DND-41 (cell line): ENCODE results near the gene ARHGDIA.

Experiments
- ATAC-seq: fragments of 200-7000 bp; cut with Tn5 transposase; 3 replicates; pipeline ENCODE4 v1.9.1; 2021; ENCODE audit warnings: low read depth; ENCODE audit not compliant: insufficient read depth
- DNase-seq: peaks from one replicate; pipeline ENCODE4 v3.0.0-alpha.2; 2020
- H2AFZ ChIP-seq: 2 replicates; pipeline ENCODE4 v1.6.0; 2012; ENCODE audit warnings: low read depth, low read length
- H3K27ac ChIP-seq: 2 replicates; pipeline ENCODE4 v1.5.1; 2012; ENCODE audit warnings: low read length, inconsistent platforms
- H3K27me3 ChIP-seq: fragments of 200-600 bp; sonication (generic); 2 replicates; pipeline ENCODE4 v1.6.0; 2012; ENCODE audit warnings: low read length, mild to moderate bottlenecking, inconsistent platforms; ENCODE audit not compliant: insufficient read depth, poor library complexity
- H3K36me3 ChIP-seq: 2 replicates; pipeline ENCODE4 v1.5.1; 2012; ENCODE audit warnings: low read length, inconsistent platforms; ENCODE audit not compliant: insufficient read depth
- H3K4me1 ChIP-seq: 2 replicates; pipeline ENCODE4 v1.5.1; 2012; ENCODE audit warnings: mild to moderate bottlenecking, low read length; ENCODE audit not compliant: insufficient read depth
- H3K4me2 ChIP-seq: 2 replicates; pipeline ENCODE4 v1.6.0; 2012; ENCODE audit warnings: mild to moderate bottlenecking, moderate library complexity, low read length, inconsistent platforms; ENCODE audit not compliant: insufficient read depth
- H3K4me3 ChIP-seq, 2 experiments: fragments of 200-600 bp in 1 of 2; shearing (Covaris generic) in 1 of 2; 2 replicates each; pipeline ENCODE4 v1.5.1; 2012 to 2016; ENCODE audit warnings: inconsistent platforms in 2 of 2, low read length in 2 of 2, mild to moderate bottlenecking in 2 of 2, low read depth in 1 of 2, moderate library complexity in 1 of 2
- H3K79me2 ChIP-seq: 2 replicates; pipeline ENCODE4 v1.6.0; 2012; ENCODE audit warnings: low read length, inconsistent platforms; ENCODE audit not compliant: insufficient read depth
- H3K9ac ChIP-seq: 2 replicates; pipeline ENCODE4 v1.6.0; 2012; ENCODE audit warnings: low read depth, mild to moderate bottlenecking, inconsistent platforms, low read length, moderate library complexity
- H3K9me3 ChIP-seq: 2 replicates; pipeline ENCODE4 v1.5.1; 2012; ENCODE audit warnings: low read length, moderate library complexity, mild to moderate bottlenecking, inconsistent platforms; ENCODE audit not compliant: insufficient read depth, severe bottlenecking
- H4K20me1 ChIP-seq: 2 replicates; pipeline ENCODE4 v1.6.0; 2012; ENCODE audit warnings: low read length; ENCODE audit not compliant: insufficient read depth
- EZH2 ChIP-seq: IDR thresholded peaks from 3 replicates; pipeline ENCODE4 v1.6.1; 2012; ENCODE audit warnings: borderline replicate concordance, low read depth, mild to moderate bottlenecking, moderate library complexity, low read length, inconsistent platforms; ENCODE audit not compliant: severe bottlenecking
- TF ChIP-seq, protein P1 (sequence below): IDR thresholded peaks from 2 replicates; pipeline ENCODE4 v1.5.1; 2012; ENCODE audit warnings: borderline replicate concordance, low read length, moderate library complexity, mild to moderate bottlenecking; ENCODE audit not compliant: poor library complexity, severe bottlenecking; ENCODE audit errors: extremely low read depth

Gene ARHGDIA

DNA sequence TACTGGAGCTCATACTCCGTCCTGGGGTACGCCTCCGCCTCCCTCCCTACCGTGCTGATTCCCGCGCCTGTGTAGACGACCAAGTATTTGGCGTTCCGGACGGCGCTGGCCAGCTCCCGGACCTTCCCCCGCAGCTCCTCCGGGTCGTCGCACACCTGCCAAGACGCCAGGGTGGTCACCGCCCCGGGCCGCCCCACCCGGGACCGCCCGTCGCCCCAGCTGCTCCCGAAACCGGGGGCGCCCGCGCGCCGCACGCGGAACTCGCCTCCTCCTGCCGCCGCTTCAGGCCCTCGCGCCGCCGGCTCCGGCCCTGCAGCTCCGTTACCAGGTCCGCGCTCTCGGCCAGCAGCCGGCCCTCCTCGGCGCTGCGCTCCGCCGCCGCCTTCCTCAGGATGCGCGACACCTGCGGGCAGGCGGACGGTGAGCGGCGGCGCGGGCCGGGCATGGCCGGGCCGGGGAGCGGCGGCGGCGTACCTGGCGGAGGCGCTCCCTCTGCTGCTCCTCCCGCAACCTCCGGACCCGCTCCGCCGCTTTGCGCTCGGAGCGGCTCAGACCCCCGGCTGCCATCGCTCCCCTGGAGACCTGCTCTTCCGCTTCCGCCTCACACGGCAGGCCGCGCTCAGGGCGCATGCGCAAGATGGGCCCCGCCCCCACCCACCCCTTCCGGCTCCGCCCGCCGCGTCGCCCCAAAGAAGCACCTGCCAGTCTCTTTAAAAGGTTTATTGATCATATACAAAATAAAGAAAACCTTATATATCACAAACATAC lies 46.6 kb upstream of the ARHGDIA start, which contains the start of gene SIRT7:
TSS of gene SIRT7 (minus strand) at position 612 of the 768 bp plus-strand sequence. CDS start at position 567, 45 bp downstream.
- TF ChIP-seq EZH2: no peak
- TF ChIP-seq, protein P1, sequence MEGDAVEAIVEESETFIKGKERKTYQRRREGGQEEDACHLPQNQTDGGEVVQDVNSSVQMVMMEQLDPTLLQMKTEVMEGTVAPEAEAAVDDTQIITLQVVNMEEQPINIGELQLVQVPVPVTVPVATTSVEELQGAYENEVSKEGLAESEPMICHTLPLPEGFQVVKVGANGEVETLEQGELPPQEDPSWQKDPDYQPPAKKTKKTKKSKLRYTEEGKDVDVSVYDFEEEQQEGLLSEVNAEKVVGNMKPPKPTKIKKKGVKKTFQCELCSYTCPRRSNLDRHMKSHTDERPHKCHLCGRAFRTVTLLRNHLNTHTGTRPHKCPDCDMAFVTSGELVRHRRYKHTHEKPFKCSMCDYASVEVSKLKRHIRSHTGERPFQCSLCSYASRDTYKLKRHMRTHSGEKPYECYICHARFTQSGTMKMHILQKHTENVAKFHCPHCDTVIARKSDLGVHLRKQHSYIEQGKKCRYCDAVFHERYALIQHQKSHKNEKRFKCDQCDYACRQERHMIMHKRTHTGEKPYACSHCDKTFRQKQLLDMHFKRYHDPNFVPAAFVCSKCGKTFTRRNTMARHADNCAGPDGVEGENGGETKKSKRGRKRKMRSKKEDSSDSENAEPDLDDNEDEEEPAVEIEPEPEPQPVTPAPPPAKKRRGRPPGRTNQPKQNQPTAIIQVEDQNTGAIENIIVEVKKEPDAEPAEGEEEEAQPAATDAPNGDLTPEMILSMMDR: no peak
- peak within 1 kb of the TSS; percentile 81 for H2AFZ ChIP-seq
- H4K20me1 ChIP-seq: peaks cover 67% of the 10 kb centered on the region
- peak within 1 kb of the TSS; percentile 90 for H3K4me2 ChIP-seq
- H3K79me2 ChIP-seq: peaks cover 63% of the 10 kb centered on the region
- peaks cover 75% of the 10 kb centered on the region for H3K36me3 ChIP-seq
- peaks cover 30% of the 10 kb centered on the region for H3K4me1 ChIP-seq
- peak within 1 kb of the TSS; percentile 67 for H3K27ac ChIP-seq
- DNase-seq (peak; percentile 85), ATAC-seq (peak; percentile 88)
- H3K4me3 ChIP-seq: peak within 1 kb of the TSS; percentile 73 to 92
- no peaks in the 10 kb centered on the region for H3K27me3 ChIP-seq
- peak within 1 kb of the TSS; percentile 91 for H3K9ac ChIP-seq
- H3K9me3 ChIP-seq: no peaks in the 10 kb centered on the region

DNA sequence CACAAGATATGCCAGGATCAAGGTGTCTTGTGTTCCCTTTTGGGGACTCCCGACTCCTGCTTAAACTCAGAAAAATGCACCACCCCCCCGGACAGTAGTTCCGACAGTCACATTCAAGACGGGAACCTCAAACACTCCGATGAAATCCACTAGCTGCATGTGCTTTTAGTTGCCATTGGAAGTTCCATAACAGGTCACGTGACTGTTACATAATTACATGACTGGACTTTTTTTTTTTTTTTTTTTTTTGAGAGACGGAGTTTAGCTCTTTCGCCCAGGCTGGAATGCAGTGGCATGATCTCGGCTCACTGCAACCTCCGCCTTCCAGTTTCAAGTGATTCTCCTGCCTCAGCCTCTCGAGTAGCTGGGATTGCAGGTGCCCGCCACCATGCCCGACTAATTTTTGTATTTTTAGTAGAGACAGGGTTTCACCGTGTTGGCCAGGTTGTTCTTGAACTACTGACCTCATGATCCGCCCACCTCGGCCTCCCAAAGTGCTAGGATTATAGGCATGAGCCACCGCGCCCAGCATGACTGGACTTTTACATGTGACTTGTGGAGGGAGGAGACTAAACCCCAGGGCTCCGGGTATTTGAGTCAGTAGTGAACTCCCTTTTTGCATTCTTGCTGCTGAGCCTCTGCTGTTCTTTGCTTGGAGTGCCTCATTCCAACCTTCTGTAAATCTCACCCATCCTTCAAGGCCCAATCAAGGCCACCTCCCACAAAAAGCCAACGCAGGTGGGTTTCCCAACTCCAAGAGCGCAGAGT lies 45.3 kb upstream of the ARHGDIA start:
- Histone ChIP-seq H3K27me3 (no peaks in the 10 kb centered on the region), H3K79me2 (peaks cover 50% of the 10 kb centered on the region), H3K9me3 (no peaks in the 10 kb centered on the region), H3K4me3 (peak overlapping the region in 1 of 2 experiments; percentile 92; a peak in 3 of 4 replicates), H3K36me3 (peaks cover 75% of the 10 kb centered on the region), H3K9ac (peak overlapping the region; percentile 91), H4K20me1 (peaks cover 67% of the 10 kb centered on the region), H3K4me2 (peak overlapping the region; percentile 90), H3K27ac (peak overlapping the region; percentile 7; the same call in 1 of the 2 replicates), H2AFZ (no peak overlapping the region), H3K4me1 (peaks cover 36% of the 10 kb centered on the region)
- no peak for TF ChIP-seq EZH2
- TF ChIP-seq, protein P1: no peak
- ATAC-seq (no peak), DNase-seq (no peak)

DNA sequence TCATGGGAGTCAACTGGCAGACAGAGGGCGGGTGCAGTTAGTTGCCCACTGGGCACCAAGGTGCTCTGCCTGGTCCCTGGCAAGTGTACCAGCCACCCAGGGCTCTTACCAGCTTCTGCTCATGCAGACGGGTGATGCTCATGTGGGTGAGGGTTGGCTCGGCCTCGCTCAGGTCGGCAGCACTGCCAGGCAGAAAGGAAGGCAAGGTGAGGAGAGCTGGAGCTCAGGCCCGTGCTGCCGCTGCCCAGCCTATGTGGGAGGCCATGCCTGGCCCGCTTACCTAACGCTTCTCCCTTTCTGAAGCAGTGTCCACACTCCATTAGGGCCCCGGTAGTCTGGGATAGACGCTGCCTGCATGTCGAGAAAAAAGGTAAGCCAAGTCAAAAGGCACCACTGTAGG lies 44.2 kb upstream of the ARHGDIA start:
- no peak overlapping the region for H2AFZ ChIP-seq
- H3K27me3 ChIP-seq: no peaks in the 10 kb centered on the region
- TF ChIP-seq, protein P1: no peak
- no peak for TF ChIP-seq EZH2
- peaks cover 58% of the 10 kb centered on the region for H4K20me1 ChIP-seq
- peaks cover 45% of the 10 kb centered on the region for H3K79me2 ChIP-seq
- H3K27ac ChIP-seq: no peak overlapping the region
- H3K9me3 ChIP-seq: no peaks in the 10 kb centered on the region
- peaks cover 65% of the 10 kb centered on the region for H3K36me3 ChIP-seq
- no peak for DNase-seq
- no peak for ATAC-seq
- no peak overlapping the region for H3K4me2 ChIP-seq
- no peak overlapping the region for H3K4me3 ChIP-seq
- H3K9ac ChIP-seq: no peak overlapping the region
- H3K4me1 ChIP-seq: peaks cover 41% of the 10 kb centered on the region
